Fibroblast of lung (primary cell): ENCODE measurements around the gene FSIP1.

Experiments used
- EZH2 ChIP-seq: IDR thresholded peaks from 2 replicates; pipeline ENCODE4 v1.5.1; 2012; ENCODE audit warnings: low read length, control low read depth, mild to moderate bottlenecking; ENCODE audit errors: missing control alignments
- TF ChIP-seq, protein P1 (sequence below), 2 donors: IDR thresholded peaks in 1 of 2; conservative IDR thresholded peaks in 1 of 2; 1 replicate in 1 of 2; 2 replicates in 1 of 2; pipeline ENCODE4 v1.5.1; 2011 to 2012; ENCODE audit warnings: low read length in 2 of 2, control low read depth in 1 of 2, inconsistent platforms in 1 of 2, low read depth in 1 of 2, mild to moderate bottlenecking in 1 of 2

DNA sequence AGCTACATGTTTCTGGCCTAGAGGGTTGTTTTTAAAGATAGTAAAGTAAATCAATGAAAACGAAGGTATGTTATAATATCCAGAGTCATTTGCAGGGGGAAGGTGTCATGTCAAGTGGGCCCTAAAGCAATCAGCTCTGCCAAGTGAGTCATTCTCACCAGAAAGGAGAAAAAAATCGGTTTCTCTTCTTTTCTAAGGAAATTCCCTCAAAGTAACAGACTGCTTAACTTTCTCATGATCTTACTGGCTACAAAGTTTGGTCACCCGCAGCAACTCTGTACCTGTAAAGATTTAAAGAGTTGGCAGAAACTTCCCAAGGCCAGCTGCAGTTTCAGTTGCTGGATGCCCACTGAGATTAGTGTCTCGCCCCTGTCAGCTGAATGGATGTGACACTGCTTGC is 5.5 kb upstream of the FSIP1 start:
- TF ChIP-seq, protein P1, sequence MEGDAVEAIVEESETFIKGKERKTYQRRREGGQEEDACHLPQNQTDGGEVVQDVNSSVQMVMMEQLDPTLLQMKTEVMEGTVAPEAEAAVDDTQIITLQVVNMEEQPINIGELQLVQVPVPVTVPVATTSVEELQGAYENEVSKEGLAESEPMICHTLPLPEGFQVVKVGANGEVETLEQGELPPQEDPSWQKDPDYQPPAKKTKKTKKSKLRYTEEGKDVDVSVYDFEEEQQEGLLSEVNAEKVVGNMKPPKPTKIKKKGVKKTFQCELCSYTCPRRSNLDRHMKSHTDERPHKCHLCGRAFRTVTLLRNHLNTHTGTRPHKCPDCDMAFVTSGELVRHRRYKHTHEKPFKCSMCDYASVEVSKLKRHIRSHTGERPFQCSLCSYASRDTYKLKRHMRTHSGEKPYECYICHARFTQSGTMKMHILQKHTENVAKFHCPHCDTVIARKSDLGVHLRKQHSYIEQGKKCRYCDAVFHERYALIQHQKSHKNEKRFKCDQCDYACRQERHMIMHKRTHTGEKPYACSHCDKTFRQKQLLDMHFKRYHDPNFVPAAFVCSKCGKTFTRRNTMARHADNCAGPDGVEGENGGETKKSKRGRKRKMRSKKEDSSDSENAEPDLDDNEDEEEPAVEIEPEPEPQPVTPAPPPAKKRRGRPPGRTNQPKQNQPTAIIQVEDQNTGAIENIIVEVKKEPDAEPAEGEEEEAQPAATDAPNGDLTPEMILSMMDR (conservative IDR thresholded peaks at IDR 0.05 in 1 of 2, IDR thresholded peaks at IDR 0.05 in 1 of 2; ENCODE audit: low read depth in 1 of 2, low read length in 2 of 2), result no peak
- TF ChIP-seq EZH2, result no peak
